H4 (cell line): ENCODE measurements around the gene DMXL2. TPM values are rescaled to one million over a fixed set of nuclear protein-coding genes. Genes with fewer than 3 reads are reported as not detected.
"Not testable (repeated sequence)": the region's sequence is repeated elsewhere in the genome, so short reads cannot be mapped to it uniquely, and the experiment has no call there.

ENCODE experiments used
- DNase-seq: peaks from one replicate; pipeline ENCODE4 v3.0.0-alpha.2; 2015; ENCODE audit warnings: low spot score
- total RNA-seq: library from RNA; depleted of rRNA; stranded (reverse); fragments of >200 nt; shearing (Covaris generic); gene quantifications from 2 replicates; pipeline ENCODE4 v1.2.3, GENCODE V29; 2014

The DMXL2 gene
- total RNA-seq, 1 experiment from 2014 or later, result 17.8 TPM

DNA sequence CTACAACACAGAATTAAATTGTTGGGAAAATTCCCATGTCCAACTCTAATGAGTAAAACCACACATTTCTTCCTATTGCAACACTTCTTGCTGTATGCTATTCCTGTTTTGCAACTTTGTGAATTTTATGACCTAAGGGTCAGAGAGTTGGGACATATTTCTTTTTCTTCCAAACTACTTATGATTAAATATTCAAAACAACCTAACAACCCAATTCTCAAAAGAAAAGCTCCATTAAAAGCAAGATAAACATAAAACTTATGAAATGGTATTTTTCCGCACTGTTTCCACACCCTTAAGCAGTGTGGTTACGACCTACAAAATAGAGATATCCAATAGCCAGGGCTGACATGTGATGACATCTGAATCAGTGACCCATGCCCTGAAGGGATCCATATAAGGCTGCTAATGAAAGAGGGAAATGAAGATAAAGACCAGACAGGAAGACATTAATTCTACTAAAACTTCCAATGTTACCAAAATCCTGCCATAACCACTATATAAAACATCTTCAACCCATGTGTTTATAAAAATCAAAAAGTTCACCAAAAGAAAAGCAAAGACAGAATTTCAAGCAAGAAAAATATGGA lies 45.6 kb downstream of the DMXL2 start:
- peak; percentile 19 for DNase-seq

DNA sequence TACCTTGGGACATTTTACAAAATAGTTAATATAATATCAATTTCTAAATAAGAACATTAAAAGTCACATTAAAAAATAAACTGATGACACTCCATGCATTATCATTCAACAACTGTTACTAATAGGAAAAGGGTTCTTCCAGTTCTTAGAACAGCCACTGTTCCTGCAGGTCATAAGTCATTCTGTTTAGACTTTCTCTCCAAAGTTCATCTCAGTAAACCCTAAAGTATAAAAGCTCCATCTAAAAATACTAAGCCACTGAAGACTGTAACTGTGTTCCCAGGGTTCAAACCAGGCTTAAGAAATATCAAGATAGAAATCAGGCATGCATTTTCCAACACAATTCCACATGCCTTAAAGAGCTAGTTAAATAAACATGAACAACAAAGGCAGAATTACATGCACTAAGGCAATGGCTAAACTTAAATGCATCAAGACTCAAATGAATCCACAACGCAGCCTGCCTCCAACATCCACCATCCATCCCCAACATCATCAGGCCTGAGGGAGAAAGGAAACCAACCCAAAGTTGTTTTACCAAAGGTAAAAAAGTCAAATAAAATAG lies 46.2 kb downstream of the DMXL2 start:
- no peak for DNase-seq

GRCh38 chr15:51575775-51576174 lies 46.8 kb downstream of the DMXL2 start:
- no peak for DNase-seq

DNA sequence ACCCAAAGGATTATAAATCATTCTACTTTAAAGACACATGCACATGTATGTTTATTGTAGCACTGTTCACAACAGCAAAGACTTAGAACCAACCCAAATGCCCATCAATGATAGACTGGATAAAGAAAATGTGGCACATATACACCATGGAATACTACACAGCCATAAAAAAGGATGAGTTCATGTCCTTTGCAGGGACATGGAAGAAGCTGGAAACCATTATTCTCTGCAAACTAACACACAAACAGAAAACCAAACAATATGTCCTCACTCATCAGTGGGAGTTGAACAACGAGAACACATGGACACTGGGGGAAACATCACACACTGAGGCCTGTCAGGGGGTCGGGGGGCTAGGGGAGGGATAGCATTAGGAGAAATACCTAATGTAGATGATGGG lies 49.2 kb downstream of the DMXL2 start:
- not testable (repeated sequence) for DNase-seq

- DNase-seq, result peak; percentile 20
Observed at GRCh38 chr15:51568939-51569784, 53.4 kb downstream of the DMXL2 start.

DNA sequence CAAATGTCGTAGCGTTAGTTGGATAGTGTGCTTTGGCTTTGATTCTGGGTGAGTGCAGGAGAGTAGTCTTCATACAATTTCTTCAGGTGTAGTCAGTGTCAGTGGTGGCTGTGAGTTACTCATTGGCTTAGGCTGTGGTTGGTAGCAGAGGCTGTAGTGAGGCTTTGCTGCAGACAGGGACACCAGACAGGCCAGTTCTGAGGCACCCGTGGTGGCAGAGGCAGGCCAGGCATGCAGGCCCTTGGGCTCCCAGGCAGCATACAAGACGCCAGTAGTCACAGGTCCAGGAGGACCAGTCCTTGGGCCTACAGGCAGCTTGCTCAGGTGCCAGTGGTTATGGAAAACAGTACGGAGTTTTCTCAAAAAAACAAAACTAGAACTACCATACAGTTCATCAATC lies 61.3 kb downstream of the DMXL2 start:
- no peak for DNase-seq

GRCh38 chr15:51558876-51559275 lies 63.7 kb downstream of the DMXL2 start:
- DNase-seq, result no peak

GRCh38 chr15:51558411-51558810 lies 64.2 kb downstream of the DMXL2 start:
- DNase-seq, result no peak

DNA sequence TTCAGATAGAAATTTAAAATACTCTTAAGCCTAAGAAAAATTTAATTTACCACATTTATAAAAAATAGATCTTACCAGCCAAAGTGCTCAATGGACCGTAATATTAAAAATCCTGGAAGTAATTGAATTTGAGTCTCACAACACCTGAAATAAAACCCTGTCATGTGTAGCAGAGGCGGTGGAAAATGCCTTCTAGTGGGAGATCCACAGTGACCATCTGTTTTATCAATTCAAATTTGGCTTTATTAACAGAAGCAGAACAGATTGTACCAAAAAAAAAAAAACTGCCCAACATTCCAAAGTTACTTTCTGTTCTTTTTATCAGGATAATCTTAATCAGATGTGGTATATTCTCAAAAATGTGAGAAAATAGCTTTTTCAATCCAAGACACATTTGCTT lies 71.7 kb downstream of the DMXL2 start:
- DNase-seq, result no peak

DNA sequence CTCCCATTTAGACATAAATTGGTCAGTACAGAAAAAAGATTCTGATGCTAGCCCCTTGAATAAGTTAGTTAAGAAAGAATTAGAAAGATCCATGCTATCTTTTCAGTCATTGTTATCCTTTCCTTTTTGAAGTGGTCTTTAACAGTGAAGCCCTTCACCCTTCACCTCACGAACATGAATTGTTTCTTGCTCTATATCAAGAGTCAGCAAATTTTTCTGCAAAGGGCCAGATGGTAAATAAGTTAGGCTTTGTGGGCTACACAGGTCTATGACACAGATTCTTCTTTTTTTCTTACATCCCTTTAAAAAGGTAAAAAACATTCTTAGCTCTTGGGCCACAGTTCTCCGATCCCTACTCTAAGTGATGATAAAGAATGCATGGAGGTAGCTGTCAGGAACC lies 74.9 kb downstream of the DMXL2 start:
- DNase-seq, result no peak

DNA sequence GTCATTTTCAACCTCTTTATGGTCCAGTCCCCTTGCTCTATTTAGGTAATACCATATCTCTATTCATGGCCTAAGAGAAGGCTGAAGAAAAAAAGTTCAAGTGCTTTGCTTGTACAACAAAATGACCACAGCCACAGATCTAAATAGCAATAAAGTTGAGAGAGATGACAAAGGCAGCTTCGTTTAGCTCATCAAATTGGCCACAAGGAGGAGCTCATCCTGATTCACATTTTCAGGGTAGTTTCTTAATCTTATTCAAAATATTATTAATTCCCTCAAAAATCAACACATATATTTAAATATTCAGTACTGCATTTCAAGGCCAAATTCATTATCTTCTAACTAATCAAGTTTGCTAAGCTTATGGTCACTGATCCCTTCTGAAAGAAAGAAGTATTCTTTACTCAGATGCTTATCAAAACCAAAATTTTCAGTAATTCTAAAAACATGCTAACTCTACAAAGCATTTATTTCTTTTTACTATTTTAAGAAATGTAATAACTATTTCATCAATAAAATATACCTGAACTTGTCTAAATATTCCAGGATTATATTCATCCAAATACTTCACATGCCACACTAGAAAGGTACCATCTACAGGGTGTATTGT lies 85.5 kb downstream of the DMXL2 start:
- peak; percentile 13 for DNase-seq

DNA sequence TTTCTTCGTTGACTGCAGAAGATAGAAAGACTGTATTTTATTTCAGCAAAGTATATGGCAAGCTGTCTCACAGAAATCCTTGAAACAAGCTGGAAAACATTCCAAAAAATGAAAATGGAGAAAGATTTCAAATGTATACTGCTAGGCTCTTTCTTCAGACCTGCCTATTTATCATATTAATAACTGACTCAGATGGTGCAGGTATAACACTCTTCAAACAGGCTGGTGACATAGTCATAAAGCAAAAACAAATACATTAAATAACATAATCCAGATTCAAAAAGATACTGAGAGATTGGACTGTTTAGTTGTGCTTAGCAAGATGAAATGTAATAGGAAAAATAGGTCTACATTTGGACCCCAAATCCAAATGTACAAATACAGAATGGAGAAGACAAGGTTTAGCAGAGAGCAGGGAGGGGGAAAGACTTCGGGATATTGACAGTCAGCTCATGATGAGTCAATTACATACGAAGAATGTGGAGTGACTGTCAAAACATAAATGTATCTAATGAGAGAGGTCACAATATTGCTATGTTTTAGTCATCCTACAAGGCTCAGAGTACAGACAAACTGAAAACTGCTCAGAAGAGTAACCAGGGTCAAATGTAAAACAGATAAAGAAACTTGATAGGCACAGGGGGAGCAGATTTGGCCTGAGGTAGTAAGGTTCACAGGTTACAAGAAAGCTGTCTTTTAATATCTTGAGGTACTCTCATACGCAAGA lies 88.7 kb downstream of the DMXL2 start:
- DNase-seq, result no peak

DNA sequence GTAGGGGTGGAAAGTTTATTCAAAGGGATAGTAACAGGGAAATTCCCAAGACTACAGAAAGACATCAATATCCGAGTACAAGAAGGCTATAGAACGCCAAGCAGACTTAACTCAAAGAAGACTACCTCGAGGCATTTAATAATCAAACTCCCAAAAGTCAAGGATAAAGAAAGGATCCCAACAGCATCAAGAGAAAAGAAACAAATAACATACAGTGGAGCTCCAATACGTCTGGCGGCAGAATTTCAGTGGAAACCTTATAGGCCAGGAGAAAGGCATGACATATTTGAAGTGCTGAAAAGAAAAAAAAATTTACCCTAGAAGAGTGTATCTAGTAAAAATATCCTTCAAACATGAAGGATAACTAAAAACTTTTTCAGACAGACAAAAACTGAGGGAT lies 95.6 kb downstream of the DMXL2 start:
- no peak for DNase-seq

DNA sequence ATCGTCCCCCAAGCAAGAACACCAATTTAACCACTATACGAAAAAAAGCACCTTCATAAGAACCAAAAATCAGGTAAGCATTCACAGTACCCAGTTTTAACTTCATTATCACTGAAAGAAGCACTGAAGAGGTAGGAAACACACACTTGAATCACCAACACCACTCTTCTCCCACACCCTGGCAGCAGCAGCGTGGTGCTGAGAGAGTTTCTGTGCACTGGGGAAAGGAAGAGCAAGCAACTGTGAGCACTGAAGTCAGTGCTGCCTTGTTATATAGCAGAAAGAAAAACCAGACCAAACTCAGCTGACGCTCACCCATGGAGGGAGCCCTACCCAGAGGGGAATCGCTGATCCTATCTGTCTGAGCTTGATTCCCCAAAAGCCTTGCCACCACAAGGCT lies 98.2 kb downstream of the DMXL2 start:
- no peak for DNase-seq

GRCh38 chr15:51516291-51516690 lies 106.3 kb downstream of the DMXL2 start:
- DNase-seq, result no peak

DNA sequence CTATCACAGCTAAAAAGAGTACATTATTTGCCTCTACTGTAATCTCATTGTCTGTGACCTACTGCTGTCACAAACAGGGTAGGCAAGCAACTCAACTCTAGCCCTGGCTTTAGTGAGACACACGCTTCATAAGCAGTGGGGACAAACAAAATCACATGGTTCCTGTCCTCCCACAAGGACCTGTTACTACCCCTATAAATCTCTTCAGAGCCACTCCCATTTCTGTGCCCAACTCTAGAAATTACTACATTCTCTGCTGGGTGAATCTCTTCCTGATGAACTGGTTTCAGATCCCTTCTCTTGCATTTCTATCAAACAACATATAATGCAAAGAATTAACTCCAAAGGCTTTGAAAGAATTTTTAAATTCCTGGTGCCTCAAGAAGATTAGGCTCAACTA lies 117.3 kb downstream of the DMXL2 start:
- DNase-seq, result no peak

DNA sequence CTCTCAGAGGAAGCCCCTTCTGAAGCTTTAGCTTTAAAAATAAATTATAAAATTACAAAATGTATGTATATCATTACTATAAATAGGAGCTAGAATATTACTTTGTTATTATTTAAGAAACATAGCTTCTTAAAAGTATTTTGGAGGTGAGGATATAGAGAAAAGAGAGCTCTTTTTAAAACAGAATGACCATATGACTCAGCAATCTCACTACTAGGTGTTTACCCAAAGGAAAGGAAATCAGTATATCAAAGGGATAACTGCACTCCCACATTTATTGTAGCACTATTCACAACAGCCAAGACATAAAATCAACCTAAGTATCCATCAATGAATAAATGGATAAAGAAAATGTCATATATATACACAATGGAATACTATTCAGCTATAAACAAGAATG lies 119.6 kb downstream of the DMXL2 start:
- no peak for DNase-seq

DNA sequence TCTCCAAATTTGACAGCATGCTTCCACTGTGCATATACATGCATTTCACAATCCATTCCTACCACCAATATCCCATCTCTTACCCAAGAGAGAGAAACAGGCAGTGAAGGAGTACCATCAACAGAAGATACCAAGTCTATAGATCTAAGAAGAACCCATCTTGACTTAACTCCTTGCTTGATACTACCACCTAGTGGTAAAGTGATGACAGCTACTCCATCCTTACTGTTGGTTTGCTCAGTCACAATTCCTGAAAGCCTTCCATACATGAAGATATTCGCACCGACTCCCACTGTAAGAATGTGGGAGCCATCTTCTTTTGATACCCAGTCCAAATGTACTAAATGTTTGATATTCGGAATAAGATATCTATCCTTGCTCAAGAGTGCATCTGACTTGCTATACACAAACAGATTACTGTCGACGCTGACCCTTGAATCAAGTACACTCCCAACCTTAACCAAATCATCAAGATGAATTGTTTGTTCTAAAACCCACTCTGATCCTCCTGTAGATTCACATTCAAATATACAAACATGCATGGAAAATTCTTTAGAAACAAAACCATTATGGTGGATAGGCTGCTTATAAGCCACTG lies 123.1 kb downstream of the DMXL2 start:
- DNase-seq, result peak; percentile 62

GRCh38 chr15:51497806-51498205 lies 124.8 kb downstream of the DMXL2 start:
- DNase-seq, result no peak

DNA sequence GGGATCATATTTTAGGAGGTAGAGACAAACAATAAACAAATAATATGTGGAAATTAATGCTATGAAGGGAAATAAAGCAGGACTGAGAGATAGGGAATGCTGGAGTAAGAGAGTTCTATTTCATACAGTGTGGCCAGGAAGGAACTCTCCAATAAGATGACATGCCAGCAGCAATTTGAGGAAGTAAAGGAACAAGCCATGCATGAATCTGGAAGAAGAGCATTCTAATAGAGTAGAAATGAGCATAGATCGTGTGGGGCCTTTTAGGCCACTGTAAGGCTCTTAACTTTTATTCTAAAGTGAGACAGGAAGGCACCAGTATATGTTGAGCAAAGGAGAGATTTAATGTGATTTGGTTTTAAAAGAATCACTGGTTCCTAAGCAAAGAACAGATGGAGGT lies 126.3 kb downstream of the DMXL2 start:
- no peak for DNase-seq

- DNase-seq, result no peak
Observed at GRCh38 chr15:51494411-51495314, 127.9 kb downstream of the DMXL2 start.
